Breast epithelium (tissue), 4 donors: ENCODE data around the gene NPBWR2. TPM values are rescaled to one million over a fixed set of nuclear protein-coding genes. Genes with fewer than 3 reads are reported as not detected.

Experiments
- DNase-seq, 2 donors: peaks; one replicate each; pipeline ENCODE4 v3.0.0-alpha.2; 2019; ENCODE audit warnings: low spot score in 2 of 2
- H3K27ac ChIP-seq, 2 donors: fragments of 200-600 bp; sonication (generic) in 1 of 2; one replicate each; pipeline ENCODE4 v1.5.1; 2016 to 2019; ENCODE audit warnings: mild to moderate bottlenecking in 1 of 2
- H3K27me3 ChIP-seq, 2 donors: fragments of 200-600 bp; sonication (generic) in 1 of 2; one replicate each; pipeline versions ENCODE4 v1.5.1 to v1.6.0; 2017 to 2019; ENCODE audit warnings: control low read depth in 1 of 2, mild to moderate bottlenecking in 1 of 2
- H3K36me3 ChIP-seq: fragments of 200-600 bp; one replicate; pipeline ENCODE4 v1.5.1; 2019
- H3K4me1 ChIP-seq, 2 donors: fragments of 200-600 bp; sonication (generic); one replicate each; pipeline ENCODE4 v1.5.1; 2016 to 2019; ENCODE audit warnings: control low read depth in 1 of 2
- H3K4me3 ChIP-seq, 3 donors: fragments of 200-600 bp; sonication (generic); 1 replicate in 2 of 3; 2 replicates in 1 of 3; pipeline ENCODE4 v1.5.1; 2016 to 2019; ENCODE audit warnings: mild to moderate bottlenecking in 3 of 3, moderate library complexity in 2 of 3
- H3K9me3 ChIP-seq, 2 donors: fragments of 200-600 bp; sonication (generic) in 1 of 2; one replicate each; pipeline ENCODE4 v1.5.1; 2016 to 2019; ENCODE audit warnings: control low read depth in 1 of 2
- CTCF ChIP-seq, 3 donors: fragments of 450-650 bp; IDR thresholded peaks; one replicate each; pipeline ENCODE4 v1.5.1; 2016 to 2017; ENCODE audit warnings: antibody characterized with exemption in 3 of 3, mild to moderate bottlenecking in 3 of 3, moderate library complexity in 3 of 3
- POLR2A ChIP-seq: fragments of 450-650 bp; IDR thresholded peaks from one replicate; pipeline ENCODE4 v1.6.1; 2016; ENCODE audit warnings: antibody characterized with exemption, mild to moderate bottlenecking, moderate library complexity
- POLR2AphosphoS5 ChIP-seq, 3 donors: sonication (generic); formaldehyde crosslinking; IDR thresholded peaks; one replicate each; pipeline ENCODE4 v1.6.1; 2017; ENCODE audit warnings: antibody characterized with exemption in 3 of 3
- intact Hi-C: fragments of 100-400 bp; cut with DNase I; formaldehyde crosslinking; loops from one replicate; pipeline ENCODE4 v1.15.1; 2023; ENCODE audit warnings: low total_unique reads
- total RNA-seq, 3 donors: library from RNA; depleted of rRNA; stranded (reverse); fragments of >200 nt; gene quantifications; one replicate each; pipeline ENCODE4 v1.1.0, GENCODE V29; 2016

Gene NPBWR2
- total RNA-seq, 3 donors from 2014 or later: not detected

DNA sequence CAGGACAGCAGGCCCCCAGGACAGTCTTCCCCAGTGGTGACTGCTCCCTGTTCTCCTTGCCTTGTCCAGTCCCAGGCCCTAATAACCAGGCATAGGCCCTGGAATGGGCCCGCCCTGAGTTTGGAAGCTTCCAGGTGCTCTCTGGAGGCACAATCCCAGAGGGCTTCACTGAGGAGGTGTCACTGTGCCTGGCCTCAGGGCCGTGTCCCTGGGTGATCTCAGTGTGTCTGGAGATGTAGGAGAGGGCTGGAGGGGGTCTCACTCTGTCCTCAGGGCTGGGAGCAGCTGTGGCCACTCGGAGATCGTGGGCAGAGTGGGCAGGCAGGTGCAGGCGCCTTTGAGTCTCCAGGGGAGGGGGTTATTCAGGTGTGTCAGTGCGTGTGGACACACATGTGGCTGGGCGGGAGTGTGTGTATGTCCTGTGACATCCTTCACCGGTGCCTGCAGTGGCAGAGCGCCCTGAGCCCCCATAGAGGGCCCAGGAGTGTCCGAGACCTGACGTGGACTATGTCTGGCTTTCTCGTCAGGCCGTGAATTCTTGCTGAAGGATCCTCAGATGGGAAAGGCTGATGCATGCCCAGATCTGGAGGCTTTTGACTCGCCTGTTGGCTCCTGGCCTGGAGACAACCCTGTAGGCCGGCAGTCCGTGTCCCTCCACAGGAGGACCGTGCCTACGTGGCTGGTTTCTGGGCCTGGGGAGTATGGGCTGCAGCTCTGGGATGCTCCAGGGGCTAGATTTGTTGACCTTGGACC is 5.5 kb upstream of the NPBWR2 start:
- intact Hi-C loops: no loop called here
- H3K27ac ChIP-seq: no peak overlapping the region
- H3K4me1 ChIP-seq: no peaks in the 10 kb centered on the region
- H3K27me3 ChIP-seq: peaks cover 0 to 3% of the 10 kb centered on the region in 2 donors
- no peaks in the 10 kb centered on the region for H3K9me3 ChIP-seq
- no peak overlapping the region for H3K4me3 ChIP-seq
- peak in 1 of 2 donors; percentile 17 for DNase-seq
- no peaks in the 10 kb centered on the region for H3K36me3 ChIP-seq
- no peak for TF ChIP-seq CTCF (IDR thresholded peaks at IDR 0.05)
- no peak for TF ChIP-seq POLR2A
- no peak for TF ChIP-seq POLR2AphosphoS5 (IDR thresholded peaks at IDR 0.05)

- Histone ChIP-seq H3K27me3 (peaks cover 0 to 3% of the 10 kb centered on the region in 2 donors), H3K36me3 (no peaks in the 10 kb centered on the region), H3K4me3 (no peak overlapping the region), H3K9me3 (no peaks in the 10 kb centered on the region), H3K27ac (no peak overlapping the region), H3K4me1 (no peaks in the 10 kb centered on the region)
- DNase-seq: peak; percentile 8 to 47
- TF ChIP-seq CTCF (IDR thresholded peaks at IDR 0.05) (no peak), POLR2AphosphoS5 (IDR thresholded peaks at IDR 0.05) (no peak), POLR2A (no peak)
- intact Hi-C loops: no loop called here
These were observed 4.7 kb upstream of the NPBWR2 start for GRCh38 chr20:64111841-64112641.

GRCh38 chr20:64110411-64111068 is 3.2 kb upstream of the NPBWR2 start:
- DNase-seq: peak; percentile 13 to 35
- Histone ChIP-seq H3K9me3 (no peaks in the 10 kb centered on the region), H3K27me3 (peaks cover 0 to 3% of the 10 kb centered on the region in 2 donors), H3K27ac (no peak overlapping the region), H3K4me1 (no peaks in the 10 kb centered on the region), H3K4me3 (no peak overlapping the region), H3K36me3 (no peaks in the 10 kb centered on the region)
- intact Hi-C loops: no loop called here
- TF ChIP-seq CTCF (IDR thresholded peaks at IDR 0.05) (no peak), POLR2AphosphoS5 (IDR thresholded peaks at IDR 0.05) (no peak), POLR2A (no peak)

GRCh38 chr20:64109831-64110391 is 2.5 kb upstream of the NPBWR2 start:
- Histone ChIP-seq H3K36me3 (no peaks in the 10 kb centered on the region), H3K9me3 (no peaks in the 10 kb centered on the region), H3K27me3 (peaks cover 0 to 3% of the 10 kb centered on the region in 2 donors), H3K4me1 (no peaks in the 10 kb centered on the region), H3K27ac (no peak overlapping the region), H3K4me3 (no peak overlapping the region)
- peak in 1 of 2 donors; percentile 31 for DNase-seq
- TF ChIP-seq CTCF (IDR thresholded peaks at IDR 0.05) (no peak), POLR2A (no peak), POLR2AphosphoS5 (IDR thresholded peaks at IDR 0.05) (no peak)
- intact Hi-C loops: no loop called here
